HG03108 (cell line): ENCODE data around the gene BAD.

Source experiments
- ATAC-seq: cut with Tn5 transposase; IDR thresholded peaks from one replicate; pipeline ENCODE4 v1.9.1; 2021; ENCODE audit warnings: moderate library complexity; ENCODE audit not compliant: unreplicated experiment

BAD gene

GRCh38 chr11:64281957-64282770, 2.3 kb downstream of the BAD start:
- no peak for ATAC-seq

GRCh38 chr11:64278576-64279190, 5.8 kb downstream of the BAD start:
- ATAC-seq, result no peak

DNA sequence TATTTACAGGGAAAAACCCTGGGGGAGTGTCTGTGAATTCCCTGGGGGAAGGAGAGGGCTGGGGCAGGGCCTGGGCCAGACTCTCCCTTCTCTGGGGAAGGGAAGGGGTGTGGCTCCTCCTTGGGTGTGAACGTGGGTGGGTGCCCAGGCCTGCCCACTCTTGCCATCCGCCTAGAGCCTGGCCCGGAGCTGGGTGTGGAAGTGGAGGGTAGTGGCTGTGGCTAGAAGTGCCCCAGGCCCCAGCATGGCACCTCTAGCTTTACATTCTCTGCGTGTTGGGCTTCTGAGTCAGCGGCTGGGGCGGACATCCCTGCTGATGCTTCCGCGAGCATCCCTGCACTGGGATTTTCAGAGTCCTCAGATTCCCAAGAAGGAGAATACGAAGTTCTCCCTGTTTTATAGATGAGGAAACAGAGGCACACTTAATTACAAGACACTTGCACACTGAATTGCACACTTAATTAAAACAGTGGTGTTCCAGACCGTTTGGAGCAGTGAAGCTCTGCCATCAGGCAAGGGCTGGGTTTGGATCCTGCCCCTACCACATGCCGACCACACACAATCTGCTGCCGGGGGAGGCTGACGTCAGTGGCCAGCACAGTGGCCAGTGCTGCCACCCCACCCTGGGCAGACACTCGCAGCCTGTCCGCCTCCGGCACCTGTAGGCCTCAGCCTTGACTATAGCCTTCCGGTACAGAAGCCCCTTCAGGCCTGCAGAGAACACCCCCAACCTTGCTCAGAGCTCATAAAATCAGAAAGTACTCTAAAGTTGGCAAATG, 7.6 kb downstream of the BAD start:
- ATAC-seq, result no peak

DNA sequence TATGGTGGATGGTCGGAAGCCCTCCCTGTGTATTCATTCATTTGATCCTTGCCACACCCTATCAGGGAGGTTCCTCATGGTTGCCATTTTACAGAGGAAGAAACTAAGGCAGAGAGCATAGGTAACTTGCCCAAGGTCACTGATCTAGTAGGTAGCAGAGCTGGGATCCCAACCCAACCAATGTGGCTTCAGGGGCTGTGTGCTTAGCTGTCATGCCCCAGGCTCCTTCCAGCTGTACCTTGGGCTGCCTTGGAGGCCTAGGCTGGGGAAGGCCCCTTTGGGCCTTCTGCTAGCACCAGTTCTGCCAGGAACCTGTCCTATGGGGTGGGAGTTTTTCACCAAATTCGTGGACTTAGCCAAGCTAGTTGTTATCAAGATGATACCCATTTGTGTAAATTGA, 8.6 kb downstream of the BAD start:
- no peak for ATAC-seq

DNA sequence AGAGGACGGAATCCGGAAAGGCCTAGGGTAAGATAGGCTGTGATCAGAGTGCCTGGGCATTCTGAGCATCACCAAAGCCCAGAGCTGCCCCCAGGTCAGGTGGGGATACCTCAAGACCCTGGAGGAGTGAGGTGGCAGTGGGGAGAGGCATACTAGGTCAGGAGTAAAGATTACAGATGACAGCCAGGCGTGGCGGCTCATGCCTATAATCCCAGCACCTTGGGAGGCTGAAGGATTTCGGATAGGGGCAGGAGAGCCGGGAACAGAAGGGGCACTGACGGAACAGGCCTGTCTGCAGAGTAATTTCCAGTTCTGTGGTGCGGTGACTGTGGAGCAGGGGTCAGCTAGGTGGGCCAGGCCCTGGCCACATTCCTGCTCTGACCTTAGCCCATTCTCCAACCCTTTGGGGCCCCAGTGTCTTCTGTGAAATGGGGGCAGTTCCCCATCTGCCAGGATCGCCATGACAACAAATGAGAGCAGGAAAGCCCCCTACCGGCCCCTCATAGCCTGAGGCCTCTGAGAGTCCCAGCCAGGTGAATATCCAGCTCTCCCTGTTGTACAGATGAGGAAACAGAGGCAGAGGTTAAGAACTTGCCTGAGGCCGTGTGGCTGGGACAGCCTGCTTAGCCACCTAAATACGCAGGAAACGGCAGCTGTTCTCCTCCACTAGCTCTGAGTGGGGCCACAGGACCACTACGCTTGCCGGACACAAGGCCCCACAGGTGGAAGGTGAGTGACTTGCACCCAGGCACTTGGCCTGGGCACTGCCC, 9.2 kb downstream of the BAD start:
- no peak for ATAC-seq

DNA sequence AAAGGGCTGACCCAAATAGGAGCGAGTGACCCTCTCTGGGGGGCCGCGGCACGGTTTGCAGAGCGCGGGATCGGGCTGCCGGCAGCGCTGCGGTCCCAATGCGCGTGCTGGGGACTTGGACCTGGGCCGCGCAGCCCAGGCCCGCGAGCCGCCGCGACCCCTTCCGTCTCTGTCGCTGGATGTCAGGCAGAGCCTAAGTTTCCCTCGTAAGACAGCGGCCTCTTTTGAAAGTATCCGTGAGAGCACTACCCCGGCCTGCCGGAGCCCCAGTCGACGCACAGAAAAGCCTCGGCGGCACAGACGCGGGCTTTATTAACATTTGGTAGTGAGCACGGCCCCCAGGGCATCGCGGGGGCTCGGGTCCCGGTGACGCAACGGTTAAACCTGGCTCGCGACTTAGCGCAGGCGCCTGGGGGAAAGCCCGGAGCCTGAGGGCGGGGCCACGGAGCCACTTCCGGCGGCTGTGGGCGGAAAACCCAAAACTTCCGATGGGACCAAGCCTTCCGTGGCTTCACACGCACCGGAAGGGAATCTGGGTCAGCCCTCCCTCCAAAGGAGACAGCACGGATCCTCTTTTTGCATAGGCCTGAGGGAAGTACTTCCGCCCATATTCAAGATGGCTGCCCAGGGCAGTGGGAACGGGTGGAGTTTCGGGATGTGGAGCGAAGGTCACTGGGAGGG, 14.8 kb downstream of the BAD start:
- ATAC-seq, result peak; percentile 61

- ATAC-seq, result peak; percentile 10
Observed at GRCh38 chr11:64268893-64269539, 15.4 kb downstream of the BAD start.

GRCh38 chr11:64268025-64268892, 16.2 kb downstream of the BAD start:
- ATAC-seq, result no peak

DNA sequence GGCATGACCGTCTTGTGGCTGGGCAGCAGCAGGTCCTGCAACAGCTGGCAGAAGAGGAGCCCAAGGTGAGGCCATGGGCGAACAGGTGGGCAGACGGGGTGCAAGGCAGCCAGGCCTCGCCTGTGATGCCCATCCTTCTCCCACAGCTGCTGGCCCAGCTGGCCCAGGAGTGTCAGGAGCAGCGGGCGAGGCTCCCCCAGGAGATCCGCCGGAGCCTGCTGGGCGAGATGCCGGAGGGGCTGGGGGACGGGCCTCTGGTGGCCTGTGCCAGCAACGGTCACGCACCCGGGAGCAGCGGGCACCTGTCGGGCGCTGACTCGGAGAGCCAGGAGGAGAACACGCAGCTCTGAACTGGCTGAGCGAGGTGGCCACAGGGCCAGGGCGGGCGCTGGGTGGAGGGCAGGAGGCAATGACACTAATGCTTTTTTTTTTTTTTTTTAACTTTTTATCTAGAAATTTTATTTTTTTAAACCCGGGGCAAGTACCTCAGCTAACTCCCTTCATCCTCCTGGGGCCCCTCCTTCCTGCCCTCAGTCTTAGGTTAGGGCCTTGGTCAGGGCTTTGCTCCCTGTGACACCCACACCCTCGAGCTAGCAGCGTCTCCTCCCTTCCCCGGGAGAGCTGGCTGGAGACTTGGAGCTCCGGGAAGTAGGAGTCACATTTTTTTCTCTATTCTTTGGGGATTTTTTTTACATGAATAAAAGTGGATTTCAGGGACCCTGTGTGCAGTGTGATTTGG, 17.1 kb downstream of the BAD start:
- ATAC-seq, result no peak

- ATAC-seq, result no peak
Observed at GRCh38 chr11:64266339-64266738, 18.1 kb downstream of the BAD start.

DNA sequence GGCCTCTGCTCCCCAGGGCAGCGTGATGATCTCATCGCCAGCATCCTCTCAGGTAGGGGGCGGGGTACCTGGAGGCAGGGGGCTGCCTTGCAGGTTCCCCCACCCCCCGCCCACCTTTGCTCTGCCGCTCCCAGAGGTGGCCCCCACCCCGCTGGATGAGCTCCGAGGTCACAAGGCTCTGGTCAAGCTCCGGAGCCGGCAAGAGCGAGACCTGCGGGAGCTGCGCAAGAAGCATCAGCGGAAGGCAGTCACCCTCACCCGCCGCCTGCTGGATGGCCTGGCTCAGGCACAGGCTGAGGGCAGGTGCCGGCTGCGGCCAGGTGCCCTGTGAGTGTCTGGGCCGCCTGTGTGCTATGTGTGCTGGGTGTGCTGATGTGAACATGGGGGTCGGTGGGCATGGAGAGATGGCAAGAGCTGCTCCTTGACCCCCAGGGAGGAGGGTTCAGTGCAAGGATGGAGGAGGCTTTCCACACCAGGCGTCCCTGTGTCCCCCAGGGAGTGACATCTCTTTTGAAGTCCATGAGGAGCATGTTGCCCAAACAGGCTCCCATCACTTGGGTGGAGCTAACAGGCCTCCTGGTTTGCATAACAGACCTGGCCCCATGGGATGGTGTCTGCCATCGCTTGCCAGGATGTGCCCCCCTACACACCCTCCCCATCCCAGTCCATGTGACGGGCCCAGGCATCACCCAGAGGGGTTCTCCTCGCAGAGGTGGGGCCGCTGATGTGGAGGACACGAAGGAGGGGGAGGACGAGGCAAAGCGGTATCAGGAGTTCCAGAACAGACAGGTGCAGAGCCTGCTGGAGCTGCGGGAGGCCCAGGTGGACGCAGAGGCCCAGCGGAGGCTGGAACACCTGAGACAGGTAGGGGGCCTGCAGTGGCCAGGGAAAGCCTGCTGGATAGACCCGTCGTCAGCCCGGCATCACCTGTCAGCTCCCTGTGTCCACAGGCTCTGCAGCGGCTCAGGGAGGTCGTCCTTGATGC, 19.0 kb downstream of the BAD start:
- ATAC-seq, result no peak

GRCh38 chr11:64264371-64264852, 20.1 kb downstream of the BAD start:
- no peak for ATAC-seq

DNA sequence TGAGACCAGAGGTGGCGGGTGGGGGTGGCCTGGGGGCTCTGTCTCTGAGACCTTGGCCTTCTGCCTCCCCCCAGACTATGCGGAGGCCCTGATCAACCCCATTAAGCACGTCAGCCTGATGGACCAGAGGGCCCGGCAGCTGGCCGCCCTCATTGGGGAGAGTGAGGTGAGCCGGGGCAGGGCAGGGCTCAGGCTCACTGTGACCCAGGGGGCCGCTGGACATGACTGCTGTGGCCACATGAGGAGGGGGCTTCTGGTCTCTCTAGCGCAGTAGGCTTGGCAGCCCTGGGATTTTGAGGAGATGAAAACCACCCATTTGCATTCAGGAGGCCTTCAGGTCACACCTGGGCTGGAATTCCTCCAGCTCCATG, 20.5 kb downstream of the BAD start:
- no peak for ATAC-seq

DNA sequence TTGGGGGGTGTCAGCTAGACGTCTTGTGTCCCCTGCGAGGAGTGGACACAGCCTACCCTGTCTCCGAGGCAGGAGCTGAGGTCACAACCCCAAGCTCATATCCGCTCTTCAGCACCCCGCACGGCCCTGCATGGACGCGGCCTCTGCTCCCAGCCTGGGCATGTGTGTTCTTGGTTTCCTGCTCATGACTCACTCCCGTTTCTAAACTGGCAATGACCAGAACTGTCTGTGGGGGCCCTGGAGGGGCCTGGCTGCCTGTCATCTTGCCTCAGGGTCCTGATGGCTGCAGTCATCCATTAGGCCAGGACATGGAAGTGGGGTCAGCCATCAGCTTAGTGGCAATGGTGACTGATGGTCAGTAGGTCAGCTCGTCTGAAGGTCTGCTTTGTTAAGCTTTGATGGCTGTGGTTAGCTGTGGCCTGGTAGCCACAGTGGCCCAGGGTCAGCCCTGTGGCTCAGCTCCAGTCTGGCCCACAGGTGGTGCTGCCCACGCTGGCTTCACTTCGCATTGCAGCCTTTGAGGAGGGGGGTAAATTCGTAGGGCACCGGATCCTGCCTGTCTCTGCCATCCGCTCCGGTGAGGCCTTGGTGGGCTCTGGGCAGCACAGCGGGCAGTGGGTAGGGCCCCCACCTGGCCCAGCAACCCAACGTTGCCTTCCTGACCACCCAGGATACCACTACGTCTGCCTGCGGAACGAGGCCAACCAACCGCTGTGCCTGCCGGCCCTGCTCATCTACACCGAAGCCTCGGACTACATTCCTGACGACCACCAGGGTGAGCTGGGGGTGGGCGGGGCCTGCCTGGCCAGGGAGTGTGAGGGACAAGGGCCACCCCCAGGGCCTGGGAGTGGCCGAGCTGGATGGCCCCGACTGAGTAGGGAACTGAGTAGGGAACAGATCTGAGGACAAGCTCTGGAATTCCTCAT, 21.2 kb downstream of the BAD start:
- no peak for ATAC-seq

- no peak for ATAC-seq
Observed at GRCh38 chr11:64262271-64263002, 22.0 kb downstream of the BAD start.
